ENCODE measurements around the gene FAM163A. TPM values are rescaled to one million over a fixed set of nuclear protein-coding genes. Genes with fewer than 3 reads are reported as not detected.

Gene FAM163A
- total and polyA plus RNA-seq, 9 of the 15 experiments (the other 6 are each of a cell fraction or from before 2014, with no cell fraction given) = not detected

DNA sequence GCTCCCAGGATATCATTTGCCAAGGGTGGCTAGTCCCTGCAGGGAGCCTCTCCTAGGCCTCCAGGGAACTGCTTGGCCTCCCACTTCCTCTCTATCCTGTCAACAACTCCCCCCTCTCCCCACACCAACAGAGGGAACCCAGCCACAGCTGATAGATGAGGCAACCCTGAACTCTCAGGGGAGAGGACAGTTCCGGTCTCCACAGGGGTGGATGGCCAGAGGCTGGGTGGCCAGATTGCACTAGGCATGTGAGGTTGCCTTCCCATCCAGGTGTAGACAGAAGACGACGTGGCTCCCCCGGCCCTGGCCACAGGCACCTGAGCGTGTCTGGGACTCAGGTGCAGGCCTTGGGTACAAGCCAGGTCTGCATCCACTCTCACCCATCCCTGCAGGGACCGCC lies 81.2 kb downstream of the FAM163A start (continued):
- TF ChIP-seq, protein P1, sequence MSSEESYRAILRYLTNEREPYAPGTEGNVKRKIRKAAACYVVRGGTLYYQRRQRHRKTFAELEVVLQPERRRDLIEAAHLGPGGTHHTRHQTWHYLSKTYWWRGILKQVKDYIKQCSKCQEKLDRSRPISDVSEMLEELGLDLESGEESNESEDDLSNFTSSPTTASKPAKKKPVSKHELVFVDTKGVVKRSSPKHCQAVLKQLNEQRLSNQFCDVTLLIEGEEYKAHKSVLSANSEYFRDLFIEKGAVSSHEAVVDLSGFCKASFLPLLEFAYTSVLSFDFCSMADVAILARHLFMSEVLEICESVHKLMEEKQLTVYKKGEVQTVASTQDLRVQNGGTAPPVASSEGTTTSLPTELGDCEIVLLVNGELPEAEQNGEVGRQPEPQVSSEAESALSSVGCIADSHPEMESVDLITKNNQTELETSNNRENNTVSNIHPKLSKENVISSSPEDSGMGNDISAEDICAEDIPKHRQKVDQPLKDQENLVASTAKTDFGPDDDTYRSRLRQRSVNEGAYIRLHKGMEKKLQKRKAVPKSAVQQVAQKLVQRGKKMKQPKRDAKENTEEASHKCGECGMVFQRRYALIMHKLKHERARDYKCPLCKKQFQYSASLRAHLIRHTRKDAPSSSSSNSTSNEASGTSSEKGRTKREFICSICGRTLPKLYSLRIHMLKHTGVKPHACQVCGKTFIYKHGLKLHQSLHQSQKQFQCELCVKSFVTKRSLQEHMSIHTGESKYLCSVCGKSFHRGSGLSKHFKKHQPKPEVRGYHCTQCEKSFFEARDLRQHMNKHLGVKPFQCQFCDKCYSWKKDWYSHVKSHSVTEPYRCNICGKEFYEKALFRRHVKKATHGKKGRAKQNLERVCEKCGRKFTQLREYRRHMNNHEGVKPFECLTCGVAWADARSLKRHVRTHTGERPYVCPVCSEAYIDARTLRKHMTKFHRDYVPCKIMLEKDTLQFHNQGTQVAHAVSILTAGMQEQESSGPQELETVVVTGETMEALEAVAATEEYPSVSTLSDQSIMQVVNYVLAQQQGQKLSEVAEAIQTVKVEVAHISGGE (CRISPR knock-in tag; IDR thresholded peaks at IDR 0.05) = 0 out of 6 replicates have a peak, but pooled peaks of 1 of the 3 experiments have one; percentile 35
- TF ChIP-seq ETV5 (CRISPR knock-in tag; IDR thresholded peaks at IDR 0.05; ENCODE audit: low read depth) (0 out of 2 replicates have a peak, but pooled peaks have one; percentile 33), CSDE1 (IDR thresholded peaks at IDR 0.05) (no peak), IRF2 (CRISPR knock-in tag; IDR thresholded peaks at IDR 0.05) (no peak), ZC3H11A (IDR thresholded peaks at IDR 0.05; ENCODE audit: low read depth, low read length) (no peak), PHF21A (IDR thresholded peaks at IDR 0.05; ENCODE audit: borderline replicate concordance, low read depth) (no peak), ZNF76 (CRISPR knock-in tag; IDR thresholded peaks at IDR 0.05; ENCODE audit: borderline replicate concordance) (no peak), MCM7 (IDR thresholded peaks at IDR 0.05) (no peak), ETS2 (tag; IDR thresholded peaks at IDR 0.05; ENCODE audit: borderline replicate concordance, poor library complexity, severe bottlenecking) (no peak), CEBPG (CRISPR knock-in tag; IDR thresholded peaks at IDR 0.05) (peak; percentile 61; the same call in 1 of the 2 replicates), CEBPG (tag; conservative IDR thresholded peaks at IDR 0.05 in 1 of 2, IDR thresholded peaks at IDR 0.05 in 1 of 2) (peak; percentile 22 to 72; a peak in 2 of 4 replicates), MBD2 (IDR thresholded peaks at IDR 0.05; ENCODE audit: borderline replicate concordance, low read depth) (no peak), NFRKB (IDR thresholded peaks at IDR 0.05; ENCODE audit: low read depth) (no peak)
- TF ChIP-seq, protein P2, sequence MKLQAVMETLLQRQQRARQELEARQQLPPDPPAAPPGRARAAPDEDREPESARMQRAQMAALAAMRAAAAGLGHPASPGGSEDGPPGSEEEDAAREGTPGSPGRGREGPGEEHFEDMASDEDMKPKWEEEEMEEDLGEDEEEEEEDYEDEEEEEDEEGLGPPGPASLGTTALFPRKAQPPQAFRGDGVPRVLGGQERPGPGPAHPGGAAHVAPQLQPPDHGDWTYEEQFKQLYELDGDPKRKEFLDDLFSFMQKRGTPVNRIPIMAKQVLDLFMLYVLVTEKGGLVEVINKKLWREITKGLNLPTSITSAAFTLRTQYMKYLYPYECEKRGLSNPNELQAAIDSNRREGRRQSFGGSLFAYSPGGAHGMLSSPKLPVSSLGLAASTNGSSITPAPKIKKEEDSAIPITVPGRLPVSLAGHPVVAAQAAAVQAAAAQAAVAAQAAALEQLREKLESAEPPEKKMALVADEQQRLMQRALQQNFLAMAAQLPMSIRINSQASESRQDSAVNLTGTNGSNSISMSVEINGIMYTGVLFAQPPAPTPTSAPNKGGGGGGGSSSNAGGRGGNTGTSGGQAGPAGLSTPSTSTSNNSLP (IDR thresholded peaks at IDR 0.05; ENCODE audit: borderline replicate concordance, low read depth, low read length) = no peak
- TF ChIP-seq, protein P3, sequence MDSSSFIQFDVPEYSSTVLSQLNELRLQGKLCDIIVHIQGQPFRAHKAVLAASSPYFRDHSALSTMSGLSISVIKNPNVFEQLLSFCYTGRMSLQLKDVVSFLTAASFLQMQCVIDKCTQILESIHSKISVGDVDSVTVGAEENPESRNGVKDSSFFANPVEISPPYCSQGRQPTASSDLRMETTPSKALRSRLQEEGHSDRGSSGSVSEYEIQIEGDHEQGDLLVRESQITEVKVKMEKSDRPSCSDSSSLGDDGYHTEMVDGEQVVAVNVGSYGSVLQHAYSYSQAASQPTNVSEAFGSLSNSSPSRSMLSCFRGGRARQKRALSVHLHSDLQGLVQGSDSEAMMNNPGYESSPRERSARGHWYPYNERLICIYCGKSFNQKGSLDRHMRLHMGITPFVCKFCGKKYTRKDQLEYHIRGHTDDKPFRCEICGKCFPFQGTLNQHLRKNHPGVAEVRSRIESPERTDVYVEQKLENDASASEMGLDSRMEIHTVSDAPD (CRISPR knock-in tag; IDR thresholded peaks at IDR 0.05) = no peak
- TF ChIP-seq, protein P4, sequence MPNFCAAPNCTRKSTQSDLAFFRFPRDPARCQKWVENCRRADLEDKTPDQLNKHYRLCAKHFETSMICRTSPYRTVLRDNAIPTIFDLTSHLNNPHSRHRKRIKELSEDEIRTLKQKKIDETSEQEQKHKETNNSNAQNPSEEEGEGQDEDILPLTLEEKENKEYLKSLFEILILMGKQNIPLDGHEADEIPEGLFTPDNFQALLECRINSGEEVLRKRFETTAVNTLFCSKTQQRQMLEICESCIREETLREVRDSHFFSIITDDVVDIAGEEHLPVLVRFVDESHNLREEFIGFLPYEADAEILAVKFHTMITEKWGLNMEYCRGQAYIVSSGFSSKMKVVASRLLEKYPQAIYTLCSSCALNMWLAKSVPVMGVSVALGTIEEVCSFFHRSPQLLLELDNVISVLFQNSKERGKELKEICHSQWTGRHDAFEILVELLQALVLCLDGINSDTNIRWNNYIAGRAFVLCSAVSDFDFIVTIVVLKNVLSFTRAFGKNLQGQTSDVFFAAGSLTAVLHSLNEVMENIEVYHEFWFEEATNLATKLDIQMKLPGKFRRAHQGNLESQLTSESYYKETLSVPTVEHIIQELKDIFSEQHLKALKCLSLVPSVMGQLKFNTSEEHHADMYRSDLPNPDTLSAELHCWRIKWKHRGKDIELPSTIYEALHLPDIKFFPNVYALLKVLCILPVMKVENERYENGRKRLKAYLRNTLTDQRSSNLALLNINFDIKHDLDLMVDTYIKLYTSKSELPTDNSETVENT (CRISPR knock-in tag; IDR thresholded peaks at IDR 0.05) = no peak
